Retinal pigment epithelial cell (primary cell): ENCODE results near the gene IL1RAP.

Experiments used
- DNase-seq: peaks from one replicate; pipeline ENCODE4 v3.0.0-alpha.2; 2010; ENCODE audit warnings: low read depth
- H3K4me3 ChIP-seq: 2 replicates; pipeline ENCODE4 v1.5.1; 2011; ENCODE audit warnings: mild to moderate bottlenecking, low read length, control low read depth, moderate library complexity
- TF ChIP-seq, protein P1 (sequence below): conservative IDR thresholded peaks from 2 replicates; pipeline ENCODE4 v1.5.1; 2011; ENCODE audit warnings: low read depth, low read length, control low read depth, inconsistent platforms

Gene IL1RAP

GRCh38 chr3:190595179-190595795, 81.4 kb downstream of the IL1RAP start:
- DNase-seq, result no peak
- TF ChIP-seq, protein P1, sequence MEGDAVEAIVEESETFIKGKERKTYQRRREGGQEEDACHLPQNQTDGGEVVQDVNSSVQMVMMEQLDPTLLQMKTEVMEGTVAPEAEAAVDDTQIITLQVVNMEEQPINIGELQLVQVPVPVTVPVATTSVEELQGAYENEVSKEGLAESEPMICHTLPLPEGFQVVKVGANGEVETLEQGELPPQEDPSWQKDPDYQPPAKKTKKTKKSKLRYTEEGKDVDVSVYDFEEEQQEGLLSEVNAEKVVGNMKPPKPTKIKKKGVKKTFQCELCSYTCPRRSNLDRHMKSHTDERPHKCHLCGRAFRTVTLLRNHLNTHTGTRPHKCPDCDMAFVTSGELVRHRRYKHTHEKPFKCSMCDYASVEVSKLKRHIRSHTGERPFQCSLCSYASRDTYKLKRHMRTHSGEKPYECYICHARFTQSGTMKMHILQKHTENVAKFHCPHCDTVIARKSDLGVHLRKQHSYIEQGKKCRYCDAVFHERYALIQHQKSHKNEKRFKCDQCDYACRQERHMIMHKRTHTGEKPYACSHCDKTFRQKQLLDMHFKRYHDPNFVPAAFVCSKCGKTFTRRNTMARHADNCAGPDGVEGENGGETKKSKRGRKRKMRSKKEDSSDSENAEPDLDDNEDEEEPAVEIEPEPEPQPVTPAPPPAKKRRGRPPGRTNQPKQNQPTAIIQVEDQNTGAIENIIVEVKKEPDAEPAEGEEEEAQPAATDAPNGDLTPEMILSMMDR, result no peak
- no peak overlapping the region for H3K4me3 ChIP-seq

- no peak for DNase-seq
- TF ChIP-seq, protein P1, result no peak
- no peak overlapping the region for H3K4me3 ChIP-seq
These were observed 81.9 kb downstream of the IL1RAP start for GRCh38 chr3:190595807-190596206.

DNA sequence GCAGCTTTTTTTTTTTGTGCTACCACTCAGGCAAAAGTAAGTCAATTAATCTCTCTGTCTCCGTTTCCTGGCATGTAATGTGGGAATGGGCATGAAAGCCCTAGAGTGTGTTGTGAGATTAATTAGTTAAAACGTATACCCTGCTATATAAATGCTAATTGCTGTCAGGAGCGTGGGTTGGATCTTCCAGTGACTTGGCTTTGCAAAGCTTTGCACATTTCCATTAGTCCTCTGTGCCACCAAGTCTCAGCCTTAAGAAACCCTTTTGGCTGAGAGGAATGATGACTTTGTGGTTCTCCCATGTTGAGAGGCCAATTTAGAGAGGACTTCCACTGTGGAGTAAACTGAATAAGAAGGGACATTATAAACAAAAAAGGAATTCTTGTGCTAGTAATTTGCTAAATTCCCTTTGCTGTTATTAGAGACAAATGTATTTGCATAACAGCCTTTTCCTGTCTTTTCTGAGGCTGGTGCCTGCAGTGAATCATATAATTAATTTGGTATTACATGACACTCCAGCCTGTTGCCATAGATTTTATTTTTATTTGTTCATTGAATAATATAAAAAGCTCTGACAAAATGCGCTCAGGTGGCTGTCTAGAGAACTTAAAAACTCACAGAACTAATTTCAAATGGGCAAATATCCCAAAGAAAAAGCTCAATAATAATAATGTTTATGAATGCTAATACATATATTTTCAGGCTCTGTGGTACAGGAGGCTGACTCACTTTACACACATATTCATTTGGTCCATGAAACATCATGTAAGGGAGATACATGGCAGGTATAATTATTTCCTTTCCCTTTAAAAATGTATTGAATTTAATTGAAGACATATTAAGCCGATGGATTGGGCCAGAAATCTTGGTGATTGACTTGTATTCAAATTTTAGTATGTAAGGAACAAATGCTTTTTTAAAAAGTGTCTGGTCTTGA, 82.7 kb downstream of the IL1RAP start:
- no peak overlapping the region for H3K4me3 ChIP-seq
- TF ChIP-seq, protein P1, result no peak
- peak; percentile 16 for DNase-seq

DNA sequence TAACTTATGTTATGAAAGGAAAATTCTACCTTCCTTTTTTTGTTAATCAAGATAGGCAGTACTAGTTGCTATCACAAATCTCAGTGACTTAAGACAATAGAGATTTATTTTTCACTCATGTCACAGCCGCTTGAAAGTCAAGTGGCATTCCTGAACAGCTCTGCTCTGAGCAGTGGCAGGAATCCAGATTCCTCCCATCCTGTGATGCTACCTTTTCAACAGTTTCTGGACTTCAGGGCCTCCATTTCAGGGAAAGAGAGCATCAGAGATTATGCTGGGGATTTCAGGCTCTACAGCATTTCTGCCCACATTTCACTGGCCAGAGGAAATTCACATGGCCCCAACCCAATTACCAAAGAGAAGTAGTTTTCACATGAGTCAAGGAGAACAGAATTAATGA, 83.4 kb downstream of the IL1RAP start:
- DNase-seq, result peak; percentile 18
- H3K4me3 ChIP-seq, result no peak overlapping the region
- TF ChIP-seq, protein P1, result no peak

GRCh38 chr3:190601622-190602021, 87.7 kb downstream of the IL1RAP start:
- H3K4me3 ChIP-seq, result no peak overlapping the region
- TF ChIP-seq, protein P1, result no peak
- no peak for DNase-seq

GRCh38 chr3:190605385-190605784, 91.5 kb downstream of the IL1RAP start:
- no peak for DNase-seq
- TF ChIP-seq, protein P1, result no peak
- H3K4me3 ChIP-seq, result no peak overlapping the region
